ENCODE data around the gene NCR3LG1.

Gene NCR3LG1

DNA sequence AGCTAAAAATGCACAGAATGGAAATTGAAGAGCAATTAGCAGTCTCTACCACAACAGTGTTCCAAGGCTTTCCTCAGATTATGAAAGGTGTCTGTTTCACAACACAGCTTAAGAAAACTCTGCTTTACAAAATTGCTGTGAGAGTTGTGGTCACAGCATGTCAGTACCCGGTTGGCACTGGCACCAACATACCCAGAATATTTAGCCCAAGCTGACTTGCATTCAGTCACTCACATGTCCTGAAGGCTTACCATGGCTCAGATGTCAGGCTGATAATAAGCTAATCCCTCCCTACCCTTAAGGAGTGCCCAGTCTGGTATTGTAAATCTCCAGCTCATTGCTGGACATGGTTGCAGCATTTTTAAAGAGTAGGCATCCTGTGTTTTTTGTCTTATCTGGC is 14.9 kb downstream of the NCR3LG1 start:
- no peak for DNase-seq (ENCODE audit: low read depth)
- H3K4me3 ChIP-seq (ENCODE audit: low read depth, low read length), result no peak overlapping the region
- TF ChIP-seq, protein P1, sequence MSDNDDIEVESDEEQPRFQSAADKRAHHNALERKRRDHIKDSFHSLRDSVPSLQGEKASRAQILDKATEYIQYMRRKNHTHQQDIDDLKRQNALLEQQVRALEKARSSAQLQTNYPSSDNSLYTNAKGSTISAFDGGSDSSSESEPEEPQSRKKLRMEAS (IDR thresholded peaks at IDR 0.05; ENCODE audit: low read depth, low read length), result no peak
- TF ChIP-seq, protein P2, sequence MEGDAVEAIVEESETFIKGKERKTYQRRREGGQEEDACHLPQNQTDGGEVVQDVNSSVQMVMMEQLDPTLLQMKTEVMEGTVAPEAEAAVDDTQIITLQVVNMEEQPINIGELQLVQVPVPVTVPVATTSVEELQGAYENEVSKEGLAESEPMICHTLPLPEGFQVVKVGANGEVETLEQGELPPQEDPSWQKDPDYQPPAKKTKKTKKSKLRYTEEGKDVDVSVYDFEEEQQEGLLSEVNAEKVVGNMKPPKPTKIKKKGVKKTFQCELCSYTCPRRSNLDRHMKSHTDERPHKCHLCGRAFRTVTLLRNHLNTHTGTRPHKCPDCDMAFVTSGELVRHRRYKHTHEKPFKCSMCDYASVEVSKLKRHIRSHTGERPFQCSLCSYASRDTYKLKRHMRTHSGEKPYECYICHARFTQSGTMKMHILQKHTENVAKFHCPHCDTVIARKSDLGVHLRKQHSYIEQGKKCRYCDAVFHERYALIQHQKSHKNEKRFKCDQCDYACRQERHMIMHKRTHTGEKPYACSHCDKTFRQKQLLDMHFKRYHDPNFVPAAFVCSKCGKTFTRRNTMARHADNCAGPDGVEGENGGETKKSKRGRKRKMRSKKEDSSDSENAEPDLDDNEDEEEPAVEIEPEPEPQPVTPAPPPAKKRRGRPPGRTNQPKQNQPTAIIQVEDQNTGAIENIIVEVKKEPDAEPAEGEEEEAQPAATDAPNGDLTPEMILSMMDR (IDR thresholded peaks at IDR 0.05; ENCODE audit: low read depth, low read length), result no peak
- TF ChIP-seq POLR2A (IDR thresholded peaks at IDR 0.05; ENCODE audit: extremely low read depth, insufficient read length) (no peak), MYC (IDR thresholded peaks at IDR 0.05; ENCODE audit: low read depth, low read length) (no peak)

DNA sequence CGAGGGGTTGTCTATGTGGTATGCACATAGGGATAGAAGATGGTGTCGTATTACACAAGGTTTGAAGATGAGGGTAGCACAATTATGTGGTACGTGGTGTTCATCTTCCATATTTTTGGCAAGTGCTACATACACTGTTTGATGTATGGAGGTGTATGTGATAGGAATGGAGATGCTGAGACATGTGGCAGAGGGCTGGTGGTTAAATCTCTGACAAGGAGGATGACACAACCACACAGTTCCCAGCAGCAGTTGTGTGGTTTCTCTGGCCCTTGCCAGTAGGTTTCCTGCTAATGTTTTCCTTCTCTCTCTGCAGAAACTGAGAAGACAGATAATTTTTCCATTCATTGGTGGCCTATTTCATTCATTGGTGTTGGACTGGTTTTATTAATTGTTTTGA is 17.0 kb downstream of the NCR3LG1 start:
- DNase-seq (ENCODE audit: low read depth), result no peak
- TF ChIP-seq, protein P2 (IDR thresholded peaks at IDR 0.05; ENCODE audit: low read depth, low read length), result no peak
- TF ChIP-seq, protein P1 (IDR thresholded peaks at IDR 0.05; ENCODE audit: low read depth, low read length), result no peak
- TF ChIP-seq MYC (IDR thresholded peaks at IDR 0.05; ENCODE audit: low read depth, low read length) (no peak), POLR2A (IDR thresholded peaks at IDR 0.05; ENCODE audit: extremely low read depth, insufficient read length) (no peak)
- H3K4me3 ChIP-seq (ENCODE audit: low read depth, low read length), result no peak overlapping the region

DNA sequence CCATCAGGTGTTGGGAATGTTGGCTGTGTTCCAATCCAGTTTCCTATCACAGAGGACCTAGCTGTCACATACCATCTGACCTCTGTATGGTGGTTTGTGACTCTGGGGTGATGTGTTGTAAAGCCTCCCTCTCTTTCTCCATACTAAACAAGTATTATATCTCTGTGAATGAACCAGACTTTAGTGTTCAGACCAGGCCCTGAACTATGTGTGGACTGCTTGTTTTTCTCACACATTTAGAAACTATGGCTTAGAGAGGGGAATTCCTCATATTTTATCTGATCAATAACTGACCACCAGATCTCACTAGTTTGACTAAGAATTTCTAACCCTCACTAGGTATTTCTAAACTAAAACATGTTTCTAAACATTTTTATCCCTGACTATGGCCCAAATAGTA is 17.5 kb downstream of the NCR3LG1 start:
- no peak for DNase-seq (ENCODE audit: low read depth)
- TF ChIP-seq POLR2A (IDR thresholded peaks at IDR 0.05; ENCODE audit: extremely low read depth, insufficient read length), result no peak
- TF ChIP-seq, protein P2 (IDR thresholded peaks at IDR 0.05; ENCODE audit: low read depth, low read length), result no peak
- H3K4me3 ChIP-seq (ENCODE audit: low read depth, low read length), result no peak overlapping the region

DNA sequence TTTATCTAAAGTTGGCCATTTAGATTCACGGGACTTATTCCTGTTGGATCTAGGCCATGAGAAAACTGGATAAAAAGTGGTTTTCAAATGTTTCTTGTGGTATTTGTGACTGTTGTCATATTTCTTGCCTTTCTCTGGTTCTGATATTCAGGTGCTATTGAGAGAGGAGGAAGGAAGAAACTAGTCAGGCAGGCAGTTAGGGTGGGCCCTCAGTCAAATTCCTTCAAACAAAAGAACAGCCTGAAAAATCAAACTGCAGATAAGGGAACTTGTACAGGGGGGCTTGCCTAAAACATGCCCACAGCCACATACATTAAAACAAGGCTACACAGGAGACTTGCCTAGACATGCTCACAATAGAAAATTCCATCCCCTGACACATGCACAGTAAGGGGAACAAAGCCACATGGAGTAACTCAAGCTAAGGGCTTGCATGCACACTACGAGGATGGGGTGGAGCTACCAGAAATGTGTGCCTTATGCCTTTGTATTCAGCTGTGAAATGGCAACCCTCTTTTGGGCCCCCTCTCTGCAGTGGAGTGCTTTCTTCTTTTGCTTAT is 18.2 kb downstream of the NCR3LG1 start:
- no peak overlapping the region for H3K4me3 ChIP-seq (ENCODE audit: low read depth, low read length)
- no peak for DNase-seq (ENCODE audit: low read depth)
- TF ChIP-seq MYC (IDR thresholded peaks at IDR 0.05; ENCODE audit: low read depth, low read length) (no peak), POLR2A (IDR thresholded peaks at IDR 0.05; ENCODE audit: extremely low read depth, insufficient read length) (no peak)
- TF ChIP-seq, protein P1 (IDR thresholded peaks at IDR 0.05; ENCODE audit: low read depth, low read length), result no peak
- TF ChIP-seq, protein P2 (IDR thresholded peaks at IDR 0.05; ENCODE audit: low read depth, low read length), result no peak

DNA sequence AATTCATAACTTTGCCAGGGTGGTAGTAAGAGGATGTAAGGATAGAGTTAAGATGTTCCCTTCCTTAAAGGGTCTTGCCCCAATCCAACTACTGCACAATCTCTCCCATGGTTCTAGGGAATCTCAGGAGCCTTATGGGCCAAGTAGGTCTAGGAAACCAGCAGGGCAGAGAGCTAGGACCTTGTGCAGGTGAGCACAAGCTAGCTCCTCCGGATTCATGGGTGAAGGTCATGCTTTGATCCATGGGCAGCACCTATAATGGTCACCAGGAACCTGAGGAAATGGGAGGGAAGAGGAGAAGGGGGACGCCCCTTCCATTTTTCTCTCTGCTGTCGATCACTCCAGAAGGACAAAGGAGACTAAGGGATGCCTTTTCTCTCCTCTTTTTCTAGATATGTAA is 20.0 kb downstream of the NCR3LG1 start:
- DNase-seq (ENCODE audit: low read depth), result peak; percentile 59
- no peak overlapping the region for H3K4me3 ChIP-seq (ENCODE audit: low read depth, low read length)
- TF ChIP-seq MYC (IDR thresholded peaks at IDR 0.05; ENCODE audit: low read depth, low read length) (no peak), POLR2A (IDR thresholded peaks at IDR 0.05; ENCODE audit: extremely low read depth, insufficient read length) (no peak)
- TF ChIP-seq, protein P2 (IDR thresholded peaks at IDR 0.05; ENCODE audit: low read depth, low read length), result no peak
- TF ChIP-seq, protein P1 (IDR thresholded peaks at IDR 0.05; ENCODE audit: low read depth, low read length), result no peak

DNA sequence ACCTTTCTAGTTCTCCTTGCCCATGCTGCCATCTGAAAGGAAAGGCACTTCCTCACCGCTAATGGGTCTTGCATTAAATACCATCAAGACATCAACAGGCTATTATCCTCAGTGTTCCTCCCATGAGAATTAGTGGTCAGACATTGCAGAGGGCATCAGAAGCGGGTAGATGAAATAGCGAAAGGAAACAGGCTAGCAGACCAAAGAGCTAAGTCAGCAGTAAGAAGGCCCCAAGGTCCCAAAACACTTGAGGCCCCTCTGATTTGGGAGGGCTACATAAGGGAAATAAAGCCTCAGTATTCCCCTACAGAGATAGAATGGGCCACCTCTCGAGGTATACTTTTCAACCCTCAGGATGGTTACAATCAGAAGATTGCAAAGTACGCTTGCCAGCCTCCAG is 23.9 kb downstream of the NCR3LG1 start:
- no peak overlapping the region for H3K4me3 ChIP-seq (ENCODE audit: low read depth, low read length)
- no peak for TF ChIP-seq POLR2A (IDR thresholded peaks at IDR 0.05; ENCODE audit: extremely low read depth, insufficient read length)
- TF ChIP-seq, protein P2 (IDR thresholded peaks at IDR 0.05; ENCODE audit: low read depth, low read length), result no peak
- TF ChIP-seq, protein P1 (IDR thresholded peaks at IDR 0.05; ENCODE audit: low read depth, low read length), result no peak
- TF ChIP-seq MYC (IDR thresholded peaks at IDR 0.05; ENCODE audit: low read depth, low read length), result no peak
- no peak for DNase-seq (ENCODE audit: low read depth)

Measured in NB4 (cell line).